Pancreas (tissue), 10 donors: ENCODE results near the gene DZANK1. TPM values are rescaled to one million over a fixed set of nuclear protein-coding genes. Genes with fewer than 3 reads are reported as not detected.
"Not testable (repeated sequence)": the region's sequence is repeated elsewhere in the genome, so short reads cannot be mapped to it uniquely, and the experiment has no call there.

Source experiments
- ATAC-seq, 4 donors: fragments of 200-7000 bp; cut with Tn5 transposase; one replicate each; pipeline versions ENCODE4 v1.8.0 to v1.9.1; 2020; ENCODE audit warnings: mild to moderate bottlenecking in 4 of 4, moderate library complexity in 4 of 4
- DNase-seq, 6 donors: peaks; one replicate each; pipeline ENCODE4 v3.0.0-alpha.2; 2020
- FAIRE-seq: peaks from 2 replicates; lab custom pipeline; 2012; peaks lifted over from hg19 to GRCh38; lab: Jason Lieb, UNC
- H3K27ac ChIP-seq, 4 donors: fragments of 200-600 bp; sonication (generic); 1 replicate in 3 of 4; 2 replicates in 1 of 4; pipeline versions ENCODE4 v1.5.0 to v1.8.0; 2020
- H3K27me3 ChIP-seq, 4 donors: fragments of 200-600 bp; one replicate each; pipeline ENCODE4 v1.8.0; 2021
- H3K36me3 ChIP-seq, 3 donors: fragments of 200-600 bp; sonication (generic) in 1 of 3; one replicate each; pipeline versions ENCODE4 v1.5.0 to v1.8.0; 2020 to 2021
- H3K4me1 ChIP-seq, 3 donors: fragments of 200-600 bp; one replicate each; pipeline ENCODE4 v1.8.0; 2021
- H3K4me3 ChIP-seq, 4 donors: fragments of 200-600 bp; sonication (generic) in 2 of 4; one replicate each; pipeline versions ENCODE4 v1.5.0 to v1.8.0; 2020 to 2021
- H3K9me3 ChIP-seq, 4 donors: fragments of 200-600 bp; one replicate each; pipeline ENCODE4 v1.8.0; 2021
- WGBS, 2 donors: extraction: QIAGEN DNeasy Blood & Tissue Kit; methylation state at CpG; one replicate each; pipeline ENCODE4 v1.1.7; 2013; 5-methylcytosine and 5-hydroxymethylcytosine counted together
- intact Hi-C, 3 donors: fragments of 100-400 bp; cut with DNase I; formaldehyde crosslinking; loops; one replicate each; pipeline versions ENCODE4 v1.11.1 to v1.14.2; 2022
- polyA plus RNA-seq, 2 donors: library from polyadenylated mRNA; stranded (reverse); fragments of 200-250 nt; gene quantifications; one replicate each; pipeline ENCODE4 v1.2.3, GENCODE V29; 2013
- total RNA-seq, 6 donors: library from RNA; stranded (reverse); fragmentation: NEBNext Ultra II Directional in 4 of 6; extraction: Animal tissue kit (Norgen Biotek cat#: 25700) in 4 of 6; gene quantifications; one replicate each; pipeline versions ENCODE4 v1.2.1 to v1.2.4, GENCODE V29; 2021 to 2023
- TF ChIP-seq, protein P1 (sequence below), 4 donors: fragments of 200-600 bp; sonication (generic) in 3 of 4; IDR thresholded peaks; one replicate each; pipeline versions ENCODE4 v1.5.0 to v1.8.0; 2021; ENCODE audit warnings: antibody characterized with exemption in 4 of 4
- donor health status: healthy with polysubstance abuse.
- donor health status: DM: no; HTN: no; CAD: no; lungs with moderate emphysema.
- donor health status: DM: no; HTN: no; CAD: no.
- donor health status: control.
- donor health status: control.
- donor health status: Bipolar disorder and iron deficiency.
- donor health status: DM: yes; HTN: yes; CAD: no.
- donor health status: DM: no; HTN: no; CAD: no.
- donor health status: DM: no; HTN: no; CAD: no.
- donor health status: DM: yes; HTN: yes; CAD: no.

The DZANK1 gene
- total and polyA plus RNA-seq, 8 donors: 0.73 to 3.6 (median 1.0) TPM

- Histone ChIP-seq H3K9me3 (no peaks in the 10 kb centered on the region), H3K4me1 (no peaks in the 10 kb centered on the region), H3K27me3 (no peaks in the 10 kb centered on the region), H3K4me3 (no peak overlapping the region), H3K36me3 (no peaks in the 10 kb centered on the region), H3K27ac (no peak overlapping the region)
- intact Hi-C loops: no loop called here
- ATAC-seq (no peak), DNase-seq (no peak), FAIRE-seq (no peak)
- WGBS, 2 donors: 92 to 94% methylated on average over 2 of the region's 2 CpGs
- TF ChIP-seq, protein P1, sequence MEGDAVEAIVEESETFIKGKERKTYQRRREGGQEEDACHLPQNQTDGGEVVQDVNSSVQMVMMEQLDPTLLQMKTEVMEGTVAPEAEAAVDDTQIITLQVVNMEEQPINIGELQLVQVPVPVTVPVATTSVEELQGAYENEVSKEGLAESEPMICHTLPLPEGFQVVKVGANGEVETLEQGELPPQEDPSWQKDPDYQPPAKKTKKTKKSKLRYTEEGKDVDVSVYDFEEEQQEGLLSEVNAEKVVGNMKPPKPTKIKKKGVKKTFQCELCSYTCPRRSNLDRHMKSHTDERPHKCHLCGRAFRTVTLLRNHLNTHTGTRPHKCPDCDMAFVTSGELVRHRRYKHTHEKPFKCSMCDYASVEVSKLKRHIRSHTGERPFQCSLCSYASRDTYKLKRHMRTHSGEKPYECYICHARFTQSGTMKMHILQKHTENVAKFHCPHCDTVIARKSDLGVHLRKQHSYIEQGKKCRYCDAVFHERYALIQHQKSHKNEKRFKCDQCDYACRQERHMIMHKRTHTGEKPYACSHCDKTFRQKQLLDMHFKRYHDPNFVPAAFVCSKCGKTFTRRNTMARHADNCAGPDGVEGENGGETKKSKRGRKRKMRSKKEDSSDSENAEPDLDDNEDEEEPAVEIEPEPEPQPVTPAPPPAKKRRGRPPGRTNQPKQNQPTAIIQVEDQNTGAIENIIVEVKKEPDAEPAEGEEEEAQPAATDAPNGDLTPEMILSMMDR (IDR thresholded peaks at IDR 0.05): no peak
Measured at GRCh38 chr20:18400460-18400859, 66.4 kb downstream of the DZANK1 start.

DNA sequence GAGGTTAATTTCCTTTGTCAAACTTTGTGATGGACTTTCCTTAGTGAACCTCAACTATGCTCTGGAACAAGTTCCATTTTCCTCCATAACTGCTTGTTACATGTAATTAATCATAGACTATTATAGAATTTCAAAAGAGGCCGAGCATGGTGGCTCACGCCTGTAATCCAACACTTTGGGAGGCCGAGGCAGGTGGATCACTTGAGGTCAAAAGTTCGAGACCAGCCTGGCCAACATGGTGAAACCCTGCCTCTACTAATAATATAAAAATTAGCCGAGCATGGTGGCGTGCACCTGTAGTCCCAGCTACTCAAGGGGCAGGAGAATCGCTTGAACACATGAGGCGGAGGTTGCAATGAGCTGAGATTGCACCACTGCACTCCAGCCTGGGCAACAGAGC, 68.1 kb downstream of the DZANK1 start:
- H3K4me1 ChIP-seq, FAIRE-seq, H3K4me3 ChIP-seq: not testable (repeated sequence)

DNA sequence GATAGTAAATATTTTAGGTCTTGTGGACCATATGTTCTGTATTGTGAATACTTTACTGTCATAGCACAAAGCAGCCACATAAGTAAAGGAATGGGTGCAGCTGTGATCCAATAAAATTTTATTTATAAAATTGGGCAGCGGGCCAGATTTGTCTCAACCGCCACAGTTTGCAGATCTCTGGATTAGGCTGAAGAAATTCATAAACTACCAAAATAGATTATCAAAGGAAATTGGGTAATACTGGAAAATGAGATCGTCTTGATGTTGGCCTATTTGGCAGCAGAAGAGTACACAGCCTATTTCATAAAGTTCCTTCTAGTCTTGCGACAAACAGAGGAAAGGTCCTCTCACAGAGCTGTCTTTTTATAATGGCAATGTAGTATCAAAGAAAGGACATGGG, 69.8 kb downstream of the DZANK1 start:
- 74 to 76% methylated on average over 4 of the region's 4 CpGs for WGBS, 2 donors
- TF ChIP-seq, protein P1 (IDR thresholded peaks at IDR 0.05): no peak
- no peaks in the 10 kb centered on the region for H3K36me3 ChIP-seq
- DNase-seq: no peak
- intact Hi-C loops: no loop called here
- H3K27me3 ChIP-seq: no peaks in the 10 kb centered on the region
- no peak overlapping the region for H3K4me3 ChIP-seq
- no peak overlapping the region for H3K27ac ChIP-seq
- H3K9me3 ChIP-seq: no peaks in the 10 kb centered on the region
- no peaks in the 10 kb centered on the region for H3K4me1 ChIP-seq
- ATAC-seq: no peak
- no peak for FAIRE-seq

More for the DNA sequence above, 68.1 kb downstream of the DZANK1 start:
- DNase-seq, H3K27me3 ChIP-seq, H3K27ac ChIP-seq, H3K36me3 ChIP-seq, intact Hi-C loops, ATAC-seq, H3K9me3 ChIP-seq: not testable (repeated sequence)
- 88 to 94% methylated on average over 8 of the region's 8 CpGs for WGBS, 2 donors

- WGBS, 2 donors: 50 to 59% methylated on average over 1 of the region's 1 CpG
- Histone ChIP-seq H3K4me1 (no peaks in the 10 kb centered on the region), H3K27ac (no peak overlapping the region), H3K9me3 (no peaks in the 10 kb centered on the region), H3K36me3 (no peaks in the 10 kb centered on the region), H3K27me3 (no peaks in the 10 kb centered on the region), H3K4me3 (no peak overlapping the region)
- DNase-seq: no peak
- FAIRE-seq: no peak
- intact Hi-C loops: no loop called here
- TF ChIP-seq, protein P1 (IDR thresholded peaks at IDR 0.05): no peak
- ATAC-seq: no peak
Measured at GRCh38 chr20:18395544-18395943, 71.3 kb downstream of the DZANK1 start.

GRCh38 chr20:18394363-18394762, 72.5 kb downstream of the DZANK1 start:
- no peak for FAIRE-seq
- 49 to 56% methylated on average over 4 of the region's 4 CpGs for WGBS, 2 donors
- intact Hi-C loops: no loop called here

More at GRCh38 chr20:18394363-18394762, 72.5 kb downstream of the DZANK1 start:
- H3K27ac ChIP-seq: no peak overlapping the region
- H3K4me1 ChIP-seq: no peaks in the 10 kb centered on the region
- TF ChIP-seq, protein P1 (IDR thresholded peaks at IDR 0.05): no peak
- H3K36me3 ChIP-seq: no peaks in the 10 kb centered on the region
- H3K9me3 ChIP-seq: no peaks in the 10 kb centered on the region
- no peaks in the 10 kb centered on the region for H3K27me3 ChIP-seq
- DNase-seq (no peak), ATAC-seq (no peak)
- no peak overlapping the region for H3K4me3 ChIP-seq
